IPS DF 4.7 (cell line): ENCODE data around the gene TFAP2E.

Experiments used
- DNase-seq: peaks from one replicate; pipeline ENCODE4 v3.0.0-alpha.2; 2013; ENCODE audit warnings: low spot score; ENCODE audit errors: extremely low read depth

TFAP2E gene

GRCh38 chr1:35573198-35574124, at the start of gene TFAP2E:
Gene TFAP2E, plus strand, starts transcription at chr1:35573314. Its CDS starts 264 bp downstream, at chr1:35573578.
- DNase-seq = no peak

GRCh38 chr1:35524106-35524505, 49.0 kb upstream of the TFAP2E start:
- DNase-seq = no peak

- DNase-seq = no peak
These were observed 42.9 kb upstream of the TFAP2E start for GRCh38 chr1:35530168-35530567.

GRCh38 chr1:35530946-35531345, 42.2 kb upstream of the TFAP2E start:
- DNase-seq = no peak

- no peak for DNase-seq
These were observed 41.7 kb upstream of the TFAP2E start for GRCh38 chr1:35531368-35531767.

- DNase-seq = no peak
These were observed 40.5 kb upstream of the TFAP2E start for GRCh38 chr1:35532497-35533223.

GRCh38 chr1:35533586-35533985, 39.5 kb upstream of the TFAP2E start:
- no peak for DNase-seq

- no peak for DNase-seq
These were observed 37.9 kb upstream of the TFAP2E start for GRCh38 chr1:35535243-35535642.

GRCh38 chr1:35536556-35537162, 36.5 kb upstream of the TFAP2E start:
- DNase-seq = no peak

- DNase-seq = no peak
These were observed 35.3 kb upstream of the TFAP2E start for GRCh38 chr1:35537806-35538205.

- no peak for DNase-seq
These were observed 33.9 kb upstream of the TFAP2E start for GRCh38 chr1:35539073-35539823.

- DNase-seq = no peak
These were observed 33.3 kb upstream of the TFAP2E start for GRCh38 chr1:35539824-35540261.

- DNase-seq = no peak
These were observed 28.1 kb upstream of the TFAP2E start for GRCh38 chr1:35544976-35545375.

GRCh38 chr1:35546614-35547013, 26.5 kb upstream of the TFAP2E start:
- no peak for DNase-seq

- DNase-seq = no peak
These were observed 19.3 kb upstream of the TFAP2E start for GRCh38 chr1:35553851-35554250.

- DNase-seq = no peak
These were observed 18.6 kb upstream of the TFAP2E start for GRCh38 chr1:35554266-35555211.

- DNase-seq = no peak
These were observed 17.9 kb upstream of the TFAP2E start for GRCh38 chr1:35555212-35555584.

- DNase-seq = no peak
These were observed 17.3 kb upstream of the TFAP2E start for GRCh38 chr1:35555601-35556477.

- DNase-seq = no peak
These were observed 16.5 kb upstream of the TFAP2E start for GRCh38 chr1:35556484-35557117.
